Thyroid gland (tissue), 4 donors: ENCODE measurements around the gene PTPRT.

ENCODE experiments used
- CTCF ChIP-seq, 6 experiments: fragments of 200-600 bp in 3 of 6; fragments of 450-650 bp in 3 of 6; sonication (generic) in 3 of 6; IDR thresholded peaks; one replicate each; pipeline ENCODE4 v1.5.1; 2016 to 2019; ENCODE audit warnings: antibody characterized with exemption in 6 of 6, mild to moderate bottlenecking in 2 of 6, inconsistent platforms in 1 of 6, moderate library complexity in 1 of 6
- POLR2A ChIP-seq, 2 donors: fragments of 450-650 bp; IDR thresholded peaks; one replicate each; pipeline ENCODE4 v1.6.1; 2017; ENCODE audit warnings: antibody characterized with exemption in 2 of 2, mild to moderate bottlenecking in 2 of 2, moderate library complexity in 1 of 2

GRCh38 chr20:42686057-42686456 lies 503.6 kb downstream of the PTPRT start:
- TF ChIP-seq POLR2A (IDR thresholded peaks at IDR 0.05) (no peak), CTCF (IDR thresholded peaks at IDR 0.05) (no peak)
